Thoracic aorta (tissue), 2 donors: ENCODE measurements around the gene CAND2. TPM values are rescaled to one million over a fixed set of nuclear protein-coding genes. Genes with fewer than 3 reads are reported as not detected.

Experiments used
- ATAC-seq: fragments of 150-250 bp; one replicate; pipeline ENCODE4 v1.8.0; 2017; ENCODE audit warnings: low read depth; ENCODE audit not compliant: insufficient number of reproducible peaks, low FRiP score
- DNase-seq: peaks from one replicate; pipeline ENCODE4 v3.0.0-alpha.2; 2020; ENCODE audit warnings: low spot score
- H3K27ac ChIP-seq, 2 donors: fragments of 200-600 bp; sonication (generic); 1 replicate in 1 of 2; 2 replicates in 1 of 2; pipeline ENCODE4 v1.5.1; 2016; ENCODE audit warnings: mild to moderate bottlenecking in 2 of 2, moderate library complexity in 2 of 2
- H3K27me3 ChIP-seq: fragments of 200-600 bp; sonication (generic); replicated peaks from 2 replicates; pipeline ENCODE4 v1.6.0; 2016; ENCODE audit warnings: mild to moderate bottlenecking; ENCODE audit not compliant: insufficient read depth
- H3K36me3 ChIP-seq: fragments of 200-600 bp; sonication (generic); one replicate; pipeline ENCODE4 v1.5.1; 2016
- H3K4me1 ChIP-seq, 2 donors: fragments of 200-600 bp; sonication (generic); 1 replicate in 1 of 2; 2 replicates in 1 of 2; pipeline versions ENCODE4 v1.5.1 to v1.6.0; 2016; ENCODE audit warnings: low read depth in 2 of 2, mild to moderate bottlenecking in 1 of 2; ENCODE audit not compliant: control insufficient read depth in 1 of 2
- H3K4me3 ChIP-seq: fragments of 200-600 bp; sonication (generic); 2 replicates; pipeline ENCODE4 v1.5.1; 2016; ENCODE audit warnings: mild to moderate bottlenecking
- H3K9me3 ChIP-seq: fragments of 200-600 bp; sonication (generic); 2 replicates; pipeline ENCODE4 v1.5.1; 2016
- total RNA-seq, 2 donors: library from RNA; depleted of rRNA; stranded (reverse); fragments of >200 nt; gene quantifications; one replicate each; pipeline versions ENCODE4 v1.1.0 to v1.2.3, GENCODE V29; 2016
- TF ChIP-seq, protein P1 (sequence below): fragments of 200-600 bp; sonication (generic); IDR thresholded peaks from one replicate; pipeline ENCODE4 v1.5.1; 2019; ENCODE audit warnings: antibody characterized with exemption

CAND2 gene
- total RNA-seq, 2 donors from 2014 or later: 25.9 to 44.6 TPM

- H3K27me3 ChIP-seq: no peaks in the 10 kb centered on the region
- TF ChIP-seq, protein P1, sequence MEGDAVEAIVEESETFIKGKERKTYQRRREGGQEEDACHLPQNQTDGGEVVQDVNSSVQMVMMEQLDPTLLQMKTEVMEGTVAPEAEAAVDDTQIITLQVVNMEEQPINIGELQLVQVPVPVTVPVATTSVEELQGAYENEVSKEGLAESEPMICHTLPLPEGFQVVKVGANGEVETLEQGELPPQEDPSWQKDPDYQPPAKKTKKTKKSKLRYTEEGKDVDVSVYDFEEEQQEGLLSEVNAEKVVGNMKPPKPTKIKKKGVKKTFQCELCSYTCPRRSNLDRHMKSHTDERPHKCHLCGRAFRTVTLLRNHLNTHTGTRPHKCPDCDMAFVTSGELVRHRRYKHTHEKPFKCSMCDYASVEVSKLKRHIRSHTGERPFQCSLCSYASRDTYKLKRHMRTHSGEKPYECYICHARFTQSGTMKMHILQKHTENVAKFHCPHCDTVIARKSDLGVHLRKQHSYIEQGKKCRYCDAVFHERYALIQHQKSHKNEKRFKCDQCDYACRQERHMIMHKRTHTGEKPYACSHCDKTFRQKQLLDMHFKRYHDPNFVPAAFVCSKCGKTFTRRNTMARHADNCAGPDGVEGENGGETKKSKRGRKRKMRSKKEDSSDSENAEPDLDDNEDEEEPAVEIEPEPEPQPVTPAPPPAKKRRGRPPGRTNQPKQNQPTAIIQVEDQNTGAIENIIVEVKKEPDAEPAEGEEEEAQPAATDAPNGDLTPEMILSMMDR: no peak
- ATAC-seq: peak; percentile 44
These were observed 44.2 kb downstream of the CAND2 start for GRCh38 chr3:12840591-12841148.

GRCh38 chr3:12841149-12841969 is 44.9 kb downstream of the CAND2 start, which contains the start of gene RPL32:
TSS of gene RPL32 (minus strand) at chr3:12841565. CDS start at chr3:12840237, 1,328 bp downstream.
- H3K36me3 ChIP-seq: peaks cover 20% of the 10 kb centered on the region
- H3K27me3 ChIP-seq: no peaks in the 10 kb centered on the region
- no peaks in the 10 kb centered on the region for H3K9me3 ChIP-seq
- DNase-seq (peak; percentile 49), ATAC-seq (peak; percentile 89)
- peak within 1 kb of the TSS; percentile 76 for H3K4me3 ChIP-seq
- peak within 1 kb of the TSS; percentile 85 to 96 for H3K27ac ChIP-seq
- H3K4me1 ChIP-seq: peaks cover 7 to 32% of the 10 kb centered on the region in 2 donors
- TF ChIP-seq, protein P1: peak; percentile 77

More at GRCh38 chr3:12840591-12841148, 44.2 kb downstream of the CAND2 start:
- Histone ChIP-seq H3K4me3 (peak overlapping the region; percentile 76), H3K9me3 (no peaks in the 10 kb centered on the region), H3K36me3 (peaks cover 25% of the 10 kb centered on the region), H3K4me1 (peaks cover 7 to 32% of the 10 kb centered on the region in 2 donors), H3K27ac (peak overlapping the region; percentile 85 to 96)
- DNase-seq: no peak

- peaks cover 7 to 32% of the 10 kb centered on the region in 2 donors for H3K4me1 ChIP-seq
- TF ChIP-seq, protein P1: no peak
- H3K27ac ChIP-seq: peak overlapping the region; percentile 85 to 96
- H3K4me3 ChIP-seq: peak overlapping the region; percentile 76
- peaks cover 17% of the 10 kb centered on the region for H3K36me3 ChIP-seq
- DNase-seq (no peak), ATAC-seq (no peak)
- no peaks in the 10 kb centered on the region for H3K9me3 ChIP-seq
- no peaks in the 10 kb centered on the region for H3K27me3 ChIP-seq
These were observed 45.5 kb downstream of the CAND2 start for GRCh38 chr3:12841970-12842328.

- no peaks in the 10 kb centered on the region for H3K9me3 ChIP-seq
- ATAC-seq: no peak
- H3K27me3 ChIP-seq: no peaks in the 10 kb centered on the region
- no peak overlapping the region for H3K27ac ChIP-seq
- peaks cover 7 to 32% of the 10 kb centered on the region in 2 donors for H3K4me1 ChIP-seq
- DNase-seq: no peak
- H3K36me3 ChIP-seq: peaks cover 13% of the 10 kb centered on the region
- no peak overlapping the region for H3K4me3 ChIP-seq
- TF ChIP-seq, protein P1: no peak
These were observed 46.0 kb downstream of the CAND2 start for GRCh38 chr3:12842469-12842868.

DNA sequence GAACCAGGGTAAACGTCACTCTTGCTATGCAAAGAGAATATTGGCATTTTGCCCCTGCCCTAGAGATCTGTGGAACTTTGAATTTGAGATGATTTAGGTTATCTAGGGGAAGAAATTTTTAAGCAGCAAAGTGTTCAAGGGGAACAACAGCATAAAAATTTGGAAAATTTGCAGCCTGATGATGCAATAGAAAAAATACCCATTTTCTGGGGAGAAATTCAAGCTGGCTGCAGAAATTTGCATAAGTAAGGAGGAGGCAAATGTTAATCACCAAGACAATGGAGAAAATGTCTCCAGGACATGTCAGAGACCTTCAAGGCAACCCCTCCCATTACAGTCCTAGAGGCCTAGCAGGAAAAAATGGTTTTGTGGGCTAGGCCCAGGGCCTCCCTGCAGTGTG is 49.3 kb downstream of the CAND2 start:
- H3K4me1 ChIP-seq: no peaks in the 10 kb centered on the region
- ATAC-seq: no peak
- TF ChIP-seq, protein P1: no peak

More for the DNA sequence above, 49.3 kb downstream of the CAND2 start:
- Histone ChIP-seq H3K36me3 (no peaks in the 10 kb centered on the region), H3K9me3 (no peaks in the 10 kb centered on the region), H3K27ac (no peak overlapping the region), H3K4me3 (no peak overlapping the region), H3K27me3 (no peaks in the 10 kb centered on the region)
- DNase-seq: no peak
